Activated naive CD8-positive, alpha-beta T cell treated with anti-CD3 and anti-CD28 coated beads, Interleukin-2, amount 50 U/mL, for 24 hours (primary cell): ENCODE results near the gene TMEM132D.

ENCODE experiments used
- ATAC-seq: fragments of 150-1000 bp; cut with Tn5 transposase; one replicate; pipeline ENCODE4 v1.10.0; 2021
- DNase-seq: peaks from one replicate; pipeline ENCODE4 v3.0.0; 2021
- H3K27ac Mint-ChIP-seq: one replicate; pipeline ENCODE4 v1.8.0; 2021; ENCODE audit warnings: mild to moderate bottlenecking, mixed read lengths
- H3K27me3 Mint-ChIP-seq: one replicate; pipeline ENCODE4 v1.8.0; 2021; ENCODE audit warnings: mixed read lengths
- H3K36me3 Mint-ChIP-seq: one replicate; pipeline ENCODE4 v1.8.0; 2021; ENCODE audit warnings: low read depth, mixed read lengths
- H3K4me1 Mint-ChIP-seq: one replicate; pipeline ENCODE4 v1.8.0; 2021; ENCODE audit warnings: mixed read lengths
- H3K4me3 Mint-ChIP-seq: one replicate; pipeline ENCODE4 v1.8.0; 2021; ENCODE audit warnings: mild to moderate bottlenecking, moderate library complexity, mixed read lengths
- H3K9me3 Mint-ChIP-seq: one replicate; pipeline ENCODE4 v1.8.0; 2021; ENCODE audit warnings: mixed read lengths

TMEM132D gene

DNA sequence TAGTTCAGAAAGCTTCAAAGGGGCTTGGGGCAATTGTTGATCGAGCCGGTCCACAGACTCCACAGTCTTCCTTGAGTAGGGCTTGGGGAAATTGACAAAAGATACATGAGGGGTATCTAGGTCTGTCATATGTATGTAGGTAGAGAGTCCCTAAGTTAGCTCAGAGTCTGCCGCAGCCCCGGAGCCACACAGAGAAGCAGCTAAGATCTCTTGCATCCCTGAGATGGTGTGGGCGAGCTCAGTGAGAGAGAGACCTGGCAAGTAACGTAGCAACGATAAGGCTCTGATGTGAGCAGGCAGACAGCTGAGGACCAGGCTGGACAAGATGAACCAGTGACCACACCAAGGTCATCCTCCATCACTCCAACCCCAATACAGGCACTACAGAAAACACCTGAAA, 297.6 kb downstream of the TMEM132D start:
- no peaks in the 10 kb centered on the region for H3K27me3 Mint-ChIP-seq
- H3K36me3 Mint-ChIP-seq: no peaks in the 10 kb centered on the region
- H3K27ac Mint-ChIP-seq: no peak overlapping the region
- DNase-seq (no peak), ATAC-seq (no peak)
- no peak overlapping the region for H3K4me3 Mint-ChIP-seq
- H3K9me3 Mint-ChIP-seq: peaks cover 13% of the 10 kb centered on the region
- no peaks in the 10 kb centered on the region for H3K4me1 Mint-ChIP-seq

DNA sequence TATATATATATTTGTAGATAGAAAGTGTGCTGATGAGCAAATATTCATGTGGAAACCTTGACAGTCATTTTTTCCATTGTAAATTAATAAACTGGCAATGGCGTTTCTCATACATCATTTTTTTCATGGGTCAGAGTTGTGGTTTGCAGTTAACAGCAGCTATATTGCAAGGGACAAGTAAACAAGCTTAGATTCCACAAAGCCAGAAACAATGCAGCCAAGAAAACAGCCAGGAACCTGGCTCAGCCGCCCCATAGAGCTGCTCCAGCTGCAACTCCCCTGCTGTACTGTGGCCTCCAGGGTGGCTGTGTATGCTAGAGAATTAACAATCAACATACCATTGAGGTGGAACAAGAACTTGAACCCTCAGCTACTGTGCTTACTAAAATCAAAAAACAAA, 298.2 kb downstream of the TMEM132D start:
- H3K27me3 Mint-ChIP-seq: no peaks in the 10 kb centered on the region
- peaks cover 13% of the 10 kb centered on the region for H3K9me3 Mint-ChIP-seq
- H3K4me3 Mint-ChIP-seq: no peak overlapping the region

DNA sequence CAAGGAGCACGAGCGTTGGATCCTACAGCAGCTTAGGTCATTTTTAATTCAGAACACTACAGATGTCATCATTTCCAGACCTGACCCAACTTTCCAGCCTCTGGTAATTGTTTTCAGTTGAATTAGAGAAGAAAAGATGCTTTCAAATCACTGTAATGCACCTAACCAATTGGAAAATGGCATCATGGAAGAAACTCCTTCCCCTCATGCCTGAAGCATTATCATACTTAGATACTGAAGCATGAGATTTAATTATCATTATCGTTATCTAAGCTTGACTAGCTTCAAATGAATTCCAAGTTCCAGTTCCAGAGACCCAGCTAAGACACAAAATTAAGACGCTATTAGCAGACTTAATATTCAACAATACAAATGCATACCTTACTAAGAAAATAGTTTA, 299.3 kb downstream of the TMEM132D start:
- H3K27me3 Mint-ChIP-seq: no peaks in the 10 kb centered on the region
- H3K9me3 Mint-ChIP-seq: peaks cover 13% of the 10 kb centered on the region
- ATAC-seq (no peak), DNase-seq (no peak)
- H3K4me3 Mint-ChIP-seq: no peak overlapping the region
- no peaks in the 10 kb centered on the region for H3K4me1 Mint-ChIP-seq
- H3K36me3 Mint-ChIP-seq: no peaks in the 10 kb centered on the region
- no peak overlapping the region for H3K27ac Mint-ChIP-seq

More for the DNA sequence above, 298.2 kb downstream of the TMEM132D start:
- H3K27ac Mint-ChIP-seq: no peak overlapping the region
- no peaks in the 10 kb centered on the region for H3K36me3 Mint-ChIP-seq
- DNase-seq: no peak
- no peak for ATAC-seq
- H3K4me1 Mint-ChIP-seq: no peaks in the 10 kb centered on the region

DNA sequence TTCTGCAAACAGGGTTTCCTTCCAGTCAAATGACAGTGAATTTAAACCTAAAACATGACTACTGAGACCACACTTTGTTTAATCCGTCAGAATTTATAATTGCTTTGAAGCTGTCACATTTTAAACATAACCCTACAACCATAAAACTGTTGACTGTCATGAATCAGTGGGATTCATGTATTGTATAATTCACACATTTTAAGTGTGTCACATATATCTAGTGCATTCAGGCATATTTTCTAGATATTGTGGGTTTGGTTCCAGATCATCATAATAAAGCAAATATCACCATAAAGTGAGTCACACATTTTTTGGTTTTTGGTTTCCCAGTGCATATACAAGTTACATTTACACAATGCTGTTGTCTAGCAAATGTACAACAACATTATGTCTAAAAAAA, 304.4 kb downstream of the TMEM132D start:
- ATAC-seq (no peak), DNase-seq (no peak)
- H3K36me3 Mint-ChIP-seq: no peaks in the 10 kb centered on the region

DNA sequence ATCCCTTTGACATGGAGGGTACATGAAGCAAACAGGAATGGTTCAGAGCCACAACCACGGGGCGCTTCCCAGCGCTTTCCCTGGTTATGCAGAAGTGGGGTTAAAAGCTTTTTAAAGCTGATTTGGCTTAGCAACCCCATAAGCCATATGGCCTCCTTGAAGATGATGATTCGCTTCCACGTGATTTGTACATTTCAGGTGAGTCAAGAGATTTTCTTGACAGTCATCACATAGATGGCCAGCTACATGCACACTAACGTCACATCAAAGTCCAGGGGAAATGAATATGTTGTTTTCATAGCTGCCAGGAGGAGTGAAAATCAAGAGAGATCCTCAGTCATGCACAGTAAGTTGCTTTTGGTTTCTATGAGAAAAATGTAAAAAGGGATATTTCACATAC, 309.7 kb downstream of the TMEM132D start:
- no peaks in the 10 kb centered on the region for H3K27me3 Mint-ChIP-seq
- H3K9me3 Mint-ChIP-seq: peaks cover 7% of the 10 kb centered on the region
- H3K4me1 Mint-ChIP-seq: no peaks in the 10 kb centered on the region
- no peaks in the 10 kb centered on the region for H3K36me3 Mint-ChIP-seq
- no peak overlapping the region for H3K27ac Mint-ChIP-seq
- DNase-seq: no peak
- no peak overlapping the region for H3K4me3 Mint-ChIP-seq
- ATAC-seq: no peak

More for the DNA sequence above, 304.4 kb downstream of the TMEM132D start:
- no peak overlapping the region for H3K27ac Mint-ChIP-seq
- no peaks in the 10 kb centered on the region for H3K27me3 Mint-ChIP-seq
- H3K9me3 Mint-ChIP-seq: peaks cover 18% of the 10 kb centered on the region
- no peak overlapping the region for H3K4me3 Mint-ChIP-seq
- H3K4me1 Mint-ChIP-seq: no peaks in the 10 kb centered on the region

DNA sequence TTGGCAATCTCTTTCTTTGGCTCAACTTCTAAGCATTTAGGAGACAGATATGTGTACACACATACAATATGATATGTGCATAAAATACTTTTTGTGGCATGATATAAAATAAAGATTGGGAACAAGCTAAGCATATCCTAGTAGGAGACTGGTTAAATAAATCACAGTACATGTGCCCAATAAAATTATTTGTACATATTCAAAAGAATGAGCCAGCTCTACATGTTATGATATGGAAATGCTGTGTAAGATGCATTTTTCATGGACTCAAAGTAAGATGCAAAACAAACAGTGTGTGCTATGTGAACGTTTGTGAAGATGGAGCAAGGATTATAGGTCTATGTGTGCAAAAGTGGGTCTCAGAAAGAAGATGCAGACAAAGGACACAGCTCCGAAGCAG, 311.4 kb downstream of the TMEM132D start:
- ATAC-seq (no peak), DNase-seq (no peak)
- Mint-ChIP-seq H3K27ac (no peak overlapping the region), H3K4me1 (no peaks in the 10 kb centered on the region), H3K27me3 (no peaks in the 10 kb centered on the region), H3K4me3 (no peak overlapping the region), H3K36me3 (no peaks in the 10 kb centered on the region), H3K9me3 (peaks cover 19% of the 10 kb centered on the region)

DNA sequence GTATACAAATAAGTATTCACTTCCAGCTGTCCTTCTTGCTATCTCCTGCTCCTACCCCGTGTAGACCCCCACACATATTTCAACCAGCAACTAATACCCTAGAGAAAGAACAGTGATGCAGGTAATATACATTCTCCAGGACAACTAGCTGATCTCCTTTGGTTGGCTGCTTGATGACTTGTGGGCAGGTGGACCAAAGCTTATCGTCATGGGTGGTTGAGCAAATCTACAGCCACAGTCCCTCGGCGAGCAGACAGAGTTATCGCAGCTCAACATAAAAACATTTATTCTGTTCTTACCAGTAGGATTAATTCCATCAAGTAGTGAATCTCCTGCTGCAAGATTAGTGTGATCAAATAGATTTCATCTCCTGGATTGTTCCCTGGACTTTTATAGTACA, 314.3 kb downstream of the TMEM132D start:
- Mint-ChIP-seq H3K27ac (no peak overlapping the region), H3K4me3 (no peak overlapping the region), H3K27me3 (no peaks in the 10 kb centered on the region), H3K9me3 (peaks cover 28% of the 10 kb centered on the region), H3K36me3 (no peaks in the 10 kb centered on the region), H3K4me1 (no peaks in the 10 kb centered on the region)
- ATAC-seq (no peak), DNase-seq (no peak)

DNA sequence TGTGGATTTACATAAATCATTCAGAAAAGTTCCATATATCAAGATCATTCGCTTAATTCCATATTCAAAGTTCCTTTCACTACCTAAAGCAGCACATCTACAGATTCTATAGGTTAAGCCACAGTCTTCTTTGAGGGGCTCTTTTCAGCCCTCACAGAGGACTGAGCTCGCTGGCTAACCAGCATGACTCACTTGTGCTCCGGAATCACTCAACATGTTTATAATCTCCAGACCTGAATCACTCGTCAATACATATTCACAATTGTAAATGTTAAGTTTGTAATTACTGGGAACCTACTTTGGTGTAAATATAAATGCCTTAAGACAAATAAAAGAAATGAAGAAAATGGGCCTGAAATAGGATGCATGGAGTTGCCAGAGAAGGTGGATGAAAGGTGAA, 315.7 kb downstream of the TMEM132D start:
- peaks cover 28% of the 10 kb centered on the region for H3K9me3 Mint-ChIP-seq
- H3K4me3 Mint-ChIP-seq: no peak overlapping the region
- H3K4me1 Mint-ChIP-seq: no peaks in the 10 kb centered on the region
- H3K36me3 Mint-ChIP-seq: no peaks in the 10 kb centered on the region
- H3K27ac Mint-ChIP-seq: no peak overlapping the region
- ATAC-seq: no peak
- DNase-seq: no peak
- no peaks in the 10 kb centered on the region for H3K27me3 Mint-ChIP-seq

DNA sequence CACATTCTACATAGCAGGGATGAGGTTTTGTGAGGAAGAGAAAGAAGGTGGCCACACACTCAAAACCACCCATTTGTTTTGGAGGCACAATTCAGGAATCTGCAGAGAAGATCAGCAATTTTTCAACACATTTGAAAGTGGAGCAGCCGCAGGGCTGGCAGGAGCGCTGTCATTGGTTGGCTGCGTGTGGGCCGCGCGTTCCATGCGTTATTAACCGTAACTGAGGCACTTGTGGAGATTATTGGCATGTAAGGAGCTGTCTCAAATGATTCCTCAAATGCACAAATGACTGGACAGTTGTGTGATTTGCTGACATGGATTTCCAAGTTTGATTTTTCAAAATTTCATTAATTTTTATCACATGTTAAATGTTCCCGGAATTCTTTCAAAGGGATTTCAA, 318.5 kb downstream of the TMEM132D start:
- peaks cover 35% of the 10 kb centered on the region for H3K9me3 Mint-ChIP-seq

DNA sequence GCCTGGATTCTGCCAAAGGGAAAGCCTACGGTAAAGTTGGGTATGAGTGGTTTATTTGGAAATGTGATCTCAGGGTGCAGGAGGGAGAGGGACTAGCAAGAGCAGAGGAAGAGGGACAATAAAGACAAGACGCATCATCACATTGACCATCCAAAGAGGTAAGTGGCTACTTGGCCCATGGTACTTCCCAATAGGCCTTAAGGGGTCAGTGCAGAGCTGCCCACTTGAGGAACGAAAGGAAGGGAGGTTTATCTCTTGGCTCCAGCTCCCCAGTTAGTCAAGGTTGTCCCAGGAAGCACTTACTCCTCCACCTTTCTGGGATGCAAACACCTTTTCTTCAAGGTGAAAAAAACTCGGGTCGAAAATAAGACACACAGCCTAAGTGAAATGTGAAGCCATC, 323.9 kb downstream of the TMEM132D start:
- Mint-ChIP-seq H3K4me1 (no peaks in the 10 kb centered on the region), H3K9me3 (peaks cover 10% of the 10 kb centered on the region), H3K36me3 (no peaks in the 10 kb centered on the region), H3K27me3 (no peaks in the 10 kb centered on the region), H3K27ac (no peak overlapping the region), H3K4me3 (no peak overlapping the region)
- ATAC-seq (no peak), DNase-seq (no peak)

More for the DNA sequence above, 318.5 kb downstream of the TMEM132D start:
- no peaks in the 10 kb centered on the region for H3K4me1 Mint-ChIP-seq
- no peaks in the 10 kb centered on the region for H3K27me3 Mint-ChIP-seq
- ATAC-seq: no peak
- no peaks in the 10 kb centered on the region for H3K36me3 Mint-ChIP-seq
- no peak overlapping the region for H3K4me3 Mint-ChIP-seq
- no peak overlapping the region for H3K27ac Mint-ChIP-seq
- no peak for DNase-seq

DNA sequence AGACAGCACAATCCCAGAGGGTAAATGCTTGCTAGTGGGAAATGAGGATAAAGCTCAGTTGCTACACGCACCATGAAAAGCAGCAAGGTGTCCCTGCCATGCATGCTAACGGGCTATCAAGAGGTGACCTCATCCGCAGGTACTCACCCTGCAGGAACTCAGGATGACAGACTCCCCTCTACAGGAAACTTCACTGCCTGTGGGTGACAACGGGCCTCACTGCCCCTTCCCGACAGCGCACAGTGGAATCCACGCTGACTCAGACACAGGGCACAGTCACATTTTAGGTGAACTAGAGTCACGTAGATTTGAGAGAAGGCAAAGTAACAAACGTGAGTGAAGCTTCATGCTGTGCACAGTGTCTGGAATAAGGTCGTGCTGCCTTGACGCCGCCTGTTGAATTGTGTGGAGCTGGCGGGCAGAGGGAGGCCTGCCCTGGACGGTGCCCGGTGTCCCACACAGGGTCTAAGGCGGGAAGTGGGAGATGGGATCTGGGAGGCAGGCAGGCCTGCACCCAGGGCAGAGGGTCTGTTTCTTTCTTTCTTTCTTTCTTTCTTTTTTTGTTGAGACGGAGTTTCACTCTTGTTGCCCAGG, 331.8 kb downstream of the TMEM132D start:
- H3K27me3 Mint-ChIP-seq: no peaks in the 10 kb centered on the region
- no peak overlapping the region for H3K27ac Mint-ChIP-seq
- ATAC-seq (no peak), DNase-seq (no peak)
- H3K9me3 Mint-ChIP-seq: peaks cover 4% of the 10 kb centered on the region
- no peaks in the 10 kb centered on the region for H3K36me3 Mint-ChIP-seq
- no peaks in the 10 kb centered on the region for H3K4me1 Mint-ChIP-seq
- H3K4me3 Mint-ChIP-seq: no peak overlapping the region

DNA sequence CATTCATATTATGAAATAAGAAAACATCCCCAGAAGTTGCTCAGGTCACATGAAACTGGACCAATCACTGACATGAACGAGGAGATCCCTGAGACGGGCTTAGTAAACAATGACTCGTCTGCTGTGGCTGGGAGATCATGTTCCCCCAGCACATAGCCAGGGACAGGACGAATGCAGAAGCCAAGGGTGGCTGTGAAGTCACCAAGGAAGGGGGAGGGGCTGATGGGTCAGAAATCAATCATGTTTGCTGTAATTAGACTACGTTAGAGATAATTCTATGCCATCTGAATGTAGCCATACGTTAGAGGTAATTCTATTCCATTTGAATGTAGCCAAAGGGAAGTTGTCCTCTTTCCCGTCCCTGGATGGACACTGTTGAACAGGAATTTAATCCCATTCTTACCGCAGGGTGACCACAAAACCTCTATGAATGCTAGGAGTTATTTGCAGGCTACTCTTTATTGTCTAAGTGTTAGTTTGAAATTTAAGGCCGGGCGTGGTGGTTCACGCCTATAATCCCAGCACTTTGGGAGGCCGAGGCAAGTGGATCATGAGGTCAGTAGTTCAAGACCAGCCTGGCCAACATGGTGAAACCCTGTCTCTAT, 332.9 kb downstream of the TMEM132D start:
- no peaks in the 10 kb centered on the region for H3K36me3 Mint-ChIP-seq
- no peak overlapping the region for H3K27ac Mint-ChIP-seq
- ATAC-seq: no peak

DNA sequence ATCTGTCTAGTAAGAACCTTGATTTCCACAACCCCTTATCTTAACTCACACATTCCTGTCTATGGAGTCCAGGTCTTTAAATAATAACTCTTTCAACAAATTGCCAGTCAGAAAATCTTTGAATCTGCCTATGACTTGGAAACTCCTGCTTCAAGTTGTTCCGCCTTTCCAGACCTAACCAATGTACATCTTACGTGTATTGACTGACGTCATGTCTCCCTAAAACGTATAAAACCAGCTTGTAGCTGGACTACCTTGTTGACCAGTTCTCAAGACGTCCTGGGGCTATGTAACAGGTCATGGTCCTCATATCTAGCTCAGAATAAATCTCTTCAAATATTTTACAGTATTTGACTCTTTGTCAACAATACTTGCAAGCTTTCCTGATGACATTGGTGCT, 337.0 kb downstream of the TMEM132D start:
- Mint-ChIP-seq H3K36me3 (no peaks in the 10 kb centered on the region), H3K27me3 (no peaks in the 10 kb centered on the region), H3K4me3 (no peak overlapping the region), H3K9me3 (no peaks in the 10 kb centered on the region), H3K27ac (no peak overlapping the region), H3K4me1 (peaks cover 5% of the 10 kb centered on the region)
- DNase-seq (no peak), ATAC-seq (no peak)

More for the DNA sequence above, 332.9 kb downstream of the TMEM132D start:
- H3K27me3 Mint-ChIP-seq: no peaks in the 10 kb centered on the region
- no peak for DNase-seq
- H3K4me1 Mint-ChIP-seq: no peaks in the 10 kb centered on the region
- H3K9me3 Mint-ChIP-seq: peaks cover 4% of the 10 kb centered on the region
- no peak overlapping the region for H3K4me3 Mint-ChIP-seq

DNA sequence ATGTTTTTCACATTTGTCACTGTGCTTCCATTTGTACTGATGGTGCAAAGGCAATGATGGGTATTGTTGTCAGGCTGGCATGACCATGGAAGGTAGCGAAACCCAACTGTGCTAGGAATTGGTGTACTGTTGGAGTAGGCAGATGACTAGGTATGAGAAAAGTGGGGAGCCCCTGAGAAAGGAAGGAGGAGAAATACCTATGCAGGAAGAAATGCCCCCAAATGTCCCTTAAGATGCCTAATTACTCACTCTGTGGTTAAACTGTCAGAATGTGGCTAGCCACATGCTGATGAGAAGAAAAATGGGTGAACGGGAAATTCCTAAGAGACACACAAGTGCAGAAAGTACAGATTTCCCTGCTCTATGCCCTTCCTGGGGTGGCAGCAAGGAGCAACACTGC, 339.1 kb downstream of the TMEM132D start:
- no peaks in the 10 kb centered on the region for H3K27me3 Mint-ChIP-seq
- H3K36me3 Mint-ChIP-seq: no peaks in the 10 kb centered on the region
- peaks cover 5% of the 10 kb centered on the region for H3K4me1 Mint-ChIP-seq
- no peak for ATAC-seq
- no peak for DNase-seq
- H3K27ac Mint-ChIP-seq: no peak overlapping the region
- no peak overlapping the region for H3K4me3 Mint-ChIP-seq
- H3K9me3 Mint-ChIP-seq: no peaks in the 10 kb centered on the region

DNA sequence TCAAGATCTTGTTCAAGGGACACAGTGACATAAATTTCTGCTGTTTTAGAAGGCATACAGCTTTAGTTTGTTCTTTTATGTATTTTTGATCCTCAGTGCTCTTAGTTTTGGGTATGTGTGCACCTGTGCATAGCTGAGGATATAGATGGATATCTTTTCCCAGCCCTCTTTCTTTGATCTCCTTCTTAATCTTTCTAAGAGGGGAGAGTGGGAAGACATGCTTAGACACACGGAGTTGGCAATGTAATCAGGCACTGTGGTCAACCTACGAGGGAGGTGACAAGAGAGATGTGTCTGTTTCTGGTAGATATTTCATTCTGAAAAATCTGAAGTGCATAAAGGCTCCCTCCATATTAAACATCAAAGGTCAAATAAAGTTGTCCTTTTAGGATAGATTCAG, 340.6 kb downstream of the TMEM132D start:
- ATAC-seq (no peak), DNase-seq (no peak)
- H3K36me3 Mint-ChIP-seq: no peaks in the 10 kb centered on the region
- H3K9me3 Mint-ChIP-seq: no peaks in the 10 kb centered on the region
- peaks cover 1% of the 10 kb centered on the region for H3K27me3 Mint-ChIP-seq
- H3K27ac Mint-ChIP-seq: no peak overlapping the region
- peaks cover 5% of the 10 kb centered on the region for H3K4me1 Mint-ChIP-seq
- H3K4me3 Mint-ChIP-seq: no peak overlapping the region

DNA sequence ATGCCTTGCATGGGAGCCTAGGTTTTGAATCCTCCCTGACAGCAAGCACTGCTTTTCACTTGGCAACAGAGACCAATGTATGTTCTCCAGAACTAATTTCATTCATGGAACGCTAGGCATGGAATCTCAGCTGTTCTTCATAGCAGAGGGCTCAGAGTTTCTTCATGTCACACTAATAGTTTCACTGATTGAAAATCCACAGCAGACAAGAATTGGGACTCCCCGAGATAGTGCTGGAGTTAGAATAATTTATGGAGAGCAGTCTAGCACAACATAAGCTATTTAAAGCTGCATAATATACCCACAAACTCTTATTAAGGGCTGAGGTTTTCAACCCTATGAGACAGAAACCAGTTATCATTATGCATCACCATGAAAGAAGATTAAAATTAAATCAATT, 342.5 kb downstream of the TMEM132D start:
- no peak for DNase-seq
- no peak for ATAC-seq
- Mint-ChIP-seq H3K27me3 (peaks cover 3% of the 10 kb centered on the region), H3K4me3 (no peak overlapping the region), H3K36me3 (no peaks in the 10 kb centered on the region), H3K9me3 (no peaks in the 10 kb centered on the region), H3K27ac (no peak overlapping the region), H3K4me1 (peaks cover 5% of the 10 kb centered on the region)
